ENCODE data around the gene FCRLB. TPM values are rescaled to one million over a fixed set of nuclear protein-coding genes. Genes with fewer than 3 reads are reported as not detected.

Gene FCRLB
- total and polyA plus RNA-seq, 2 of the 13 experiments (the other 11 are each of a cell fraction or from before 2014, with no cell fraction given): 0.08 to 0.11 TPM

- TF ChIP-seq HNF1A (IDR thresholded peaks at IDR 0.05; ENCODE audit: low read depth) (no peak), HNF1A (CRISPR knock-in tag; IDR thresholded peaks at IDR 0.05; ENCODE audit: borderline replicate concordance) (no peak), CBX1 (IDR thresholded peaks at IDR 0.05; ENCODE audit: low read depth) (no peak), ZNF12 (CRISPR knock-in tag; IDR thresholded peaks at IDR 0.05) (0 out of 2 replicates have a peak, but pooled peaks have one; percentile 16), ZFP91 (CRISPR knock-in tag; IDR thresholded peaks at IDR 0.05; ENCODE audit: borderline replicate concordance) (no peak; the same call in 1 of the 2 replicates), SNAI1 (CRISPR knock-in tag; IDR thresholded peaks at IDR 0.05; ENCODE audit: borderline replicate concordance) (no peak), EP300 (IDR thresholded peaks at IDR 0.05; ENCODE audit: low read depth in 2 of 2, low read length in 2 of 2) (no peak), EP300 (CRISPR knock-in tag; IDR thresholded peaks at IDR 0.05; ENCODE audit: borderline replicate concordance) (0 out of 2 replicates have a peak, but pooled peaks have one; percentile 15), ZNF691 (CRISPR knock-in tag; IDR thresholded peaks at IDR 0.05; ENCODE audit: borderline replicate concordance, low read depth) (0 out of 2 replicates have a peak, but pooled peaks have one; percentile 23), POGK (CRISPR knock-in tag; conservative IDR thresholded peaks at IDR 0.05) (peak; percentile 53; the same call in 1 of the 2 replicates), ZNF572 (CRISPR knock-in tag; IDR thresholded peaks at IDR 0.05) (peak; percentile 48; the same call in 1 of the 2 replicates), CEBPB (IDR thresholded peaks at IDR 0.05; ENCODE audit: borderline replicate concordance, low read depth, low read length) (no peak), ETV5 (CRISPR knock-in tag; IDR thresholded peaks at IDR 0.05; ENCODE audit: borderline replicate concordance) (peak; percentile 44), ZBTB8A (CRISPR knock-in tag; IDR thresholded peaks at IDR 0.05; ENCODE audit: borderline replicate concordance, low read depth) (no peak), ZBTB38 (CRISPR knock-in tag; IDR thresholded peaks at IDR 0.05) (0 out of 2 replicates have a peak, but pooled peaks have one; percentile 5), HNRNPK (IDR thresholded peaks at IDR 0.05; ENCODE audit: low read depth, low read length, poor library complexity, severe bottlenecking) (peak; percentile 86)
Observed at GRCh38 chr1:161726473-161727255, 5.3 kb downstream of the FCRLB start (continued).

Data from HepG2 (cell line).